HUES6 (cell line): ENCODE results near the gene CLIP1.
"Not testable (repeated sequence)": the region's sequence is repeated elsewhere in the genome, so short reads cannot be mapped to it uniquely, and the experiment has no call there.

Experiments
- H3K27ac ChIP-seq: 2 replicates; pipeline ENCODE4 v1.7.0; 2013; ENCODE audit warnings: low read depth, mild to moderate bottlenecking, low read length, inconsistent platforms
- H3K27me3 ChIP-seq: 2 replicates; pipeline ENCODE4 v1.6.1; 2013; ENCODE audit warnings: low read length; ENCODE audit not compliant: control insufficient read depth, insufficient read depth
- H3K36me3 ChIP-seq: 2 replicates; pipeline ENCODE4 v1.6.1; 2013; ENCODE audit warnings: low read length; ENCODE audit not compliant: control insufficient read depth, insufficient read depth
- H3K4me1 ChIP-seq: 2 replicates; pipeline ENCODE4 v1.6.1; 2013; ENCODE audit warnings: low read length; ENCODE audit not compliant: control insufficient read depth, insufficient read depth
- H3K4me3 ChIP-seq: 2 replicates; pipeline ENCODE4 v1.5.1; 2013; ENCODE audit warnings: low read depth, low read length
- H3K9ac ChIP-seq: one replicate; pipeline ENCODE4 v1.6.1; 2013; ENCODE audit warnings: mild to moderate bottlenecking, low read length
- H3K9me3 ChIP-seq: 2 replicates; pipeline ENCODE4 v1.6.1; 2013; ENCODE audit warnings: low read depth, low read length; ENCODE audit not compliant: control insufficient read depth, insufficient read depth

The CLIP1 gene

DNA sequence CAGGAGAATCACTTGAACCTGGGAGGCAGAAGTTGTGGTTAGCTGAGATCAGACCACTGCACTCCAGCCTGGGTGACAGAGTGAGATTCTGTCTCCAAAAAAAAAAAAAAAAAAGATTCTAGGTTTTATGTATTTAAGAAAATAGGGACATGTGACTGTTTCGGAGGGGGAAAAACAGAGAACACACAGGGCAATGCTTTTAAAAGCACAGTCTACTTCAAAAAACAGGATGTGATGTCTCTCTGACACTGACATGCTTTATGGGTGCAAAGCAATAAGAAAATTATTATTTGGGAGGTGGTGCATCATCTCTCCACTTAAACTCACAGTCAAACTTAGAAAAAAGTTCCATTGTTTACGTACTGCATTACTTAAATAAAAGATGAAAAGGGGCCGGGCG, 28.7 kb downstream of the CLIP1 start:
- H3K9ac ChIP-seq, result no peak overlapping the region
- no peak overlapping the region for H3K4me3 ChIP-seq
- H3K27me3 ChIP-seq, result no peaks in the 10 kb centered on the region
- H3K4me1 ChIP-seq, result no peaks in the 10 kb centered on the region; the same call in 1 of the 2 replicates
- H3K9me3 ChIP-seq, result no peaks in the 10 kb centered on the region
- H3K36me3 ChIP-seq, result no peaks in the 10 kb centered on the region
- H3K27ac ChIP-seq, result no peak overlapping the region

DNA sequence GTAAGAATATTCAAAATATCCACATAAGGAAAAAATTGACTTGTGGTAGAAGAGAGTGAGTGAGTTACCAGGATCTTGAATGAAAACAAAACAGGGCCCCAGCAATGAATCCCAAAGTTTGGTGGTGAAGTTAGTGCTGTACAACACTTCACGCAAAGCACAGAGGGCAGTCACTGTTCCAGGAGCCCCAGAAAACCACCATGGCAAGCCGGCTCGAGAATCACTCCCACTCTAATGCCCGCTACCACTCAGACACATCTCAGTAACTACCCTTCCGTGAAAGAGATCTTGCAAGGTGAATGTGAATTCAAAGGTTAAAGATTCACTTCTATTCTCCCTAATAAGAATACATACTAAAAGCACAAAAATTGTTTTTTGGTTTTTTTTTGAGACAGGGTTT, 30.1 kb downstream of the CLIP1 start:
- H3K4me1 ChIP-seq, result no peaks in the 10 kb centered on the region
- H3K9me3 ChIP-seq, result no peaks in the 10 kb centered on the region

DNA sequence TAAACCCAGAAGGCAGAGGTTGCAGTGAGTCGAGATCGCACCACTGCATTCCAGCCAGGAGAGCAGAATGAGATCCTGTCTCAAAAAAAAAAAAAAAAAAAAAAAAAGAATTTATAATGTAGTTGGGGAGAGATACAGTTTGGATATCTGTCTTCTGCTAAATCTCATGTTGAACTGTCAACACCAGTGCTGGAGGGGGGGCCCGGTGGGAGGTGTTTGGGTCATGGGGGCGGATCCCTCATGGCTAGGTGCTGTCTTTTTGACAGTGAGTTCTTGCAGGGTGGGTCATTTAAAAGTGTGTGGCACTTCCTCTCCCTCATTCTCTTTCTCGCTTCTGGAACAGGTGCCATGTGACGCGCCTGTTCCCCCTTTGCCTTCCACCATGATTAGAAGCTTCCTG, 32.8 kb downstream of the CLIP1 start:
- no peaks in the 10 kb centered on the region for H3K9me3 ChIP-seq
- H3K4me1 ChIP-seq, result peaks cover 9% of the 10 kb centered on the region
- H3K27me3 ChIP-seq, result no peaks in the 10 kb centered on the region
- no peaks in the 10 kb centered on the region for H3K36me3 ChIP-seq
- no peak overlapping the region for H3K27ac ChIP-seq
- no peak overlapping the region for H3K9ac ChIP-seq
- H3K4me3 ChIP-seq, result no peak overlapping the region

More for the DNA sequence above, 30.1 kb downstream of the CLIP1 start:
- Histone ChIP-seq H3K36me3 (no peaks in the 10 kb centered on the region), H3K27me3 (no peaks in the 10 kb centered on the region), H3K27ac (no peak overlapping the region), H3K9ac (no peak overlapping the region), H3K4me3 (no peak overlapping the region)

GRCh38 chr12:122387887-122388286, 34.6 kb downstream of the CLIP1 start:
- no peak overlapping the region for H3K27ac ChIP-seq
- no peak overlapping the region for H3K9ac ChIP-seq
- H3K4me1 ChIP-seq, result peaks cover 9% of the 10 kb centered on the region
- no peak overlapping the region for H3K4me3 ChIP-seq
- no peaks in the 10 kb centered on the region for H3K9me3 ChIP-seq
- H3K36me3 ChIP-seq, result no peaks in the 10 kb centered on the region
- no peaks in the 10 kb centered on the region for H3K27me3 ChIP-seq

DNA sequence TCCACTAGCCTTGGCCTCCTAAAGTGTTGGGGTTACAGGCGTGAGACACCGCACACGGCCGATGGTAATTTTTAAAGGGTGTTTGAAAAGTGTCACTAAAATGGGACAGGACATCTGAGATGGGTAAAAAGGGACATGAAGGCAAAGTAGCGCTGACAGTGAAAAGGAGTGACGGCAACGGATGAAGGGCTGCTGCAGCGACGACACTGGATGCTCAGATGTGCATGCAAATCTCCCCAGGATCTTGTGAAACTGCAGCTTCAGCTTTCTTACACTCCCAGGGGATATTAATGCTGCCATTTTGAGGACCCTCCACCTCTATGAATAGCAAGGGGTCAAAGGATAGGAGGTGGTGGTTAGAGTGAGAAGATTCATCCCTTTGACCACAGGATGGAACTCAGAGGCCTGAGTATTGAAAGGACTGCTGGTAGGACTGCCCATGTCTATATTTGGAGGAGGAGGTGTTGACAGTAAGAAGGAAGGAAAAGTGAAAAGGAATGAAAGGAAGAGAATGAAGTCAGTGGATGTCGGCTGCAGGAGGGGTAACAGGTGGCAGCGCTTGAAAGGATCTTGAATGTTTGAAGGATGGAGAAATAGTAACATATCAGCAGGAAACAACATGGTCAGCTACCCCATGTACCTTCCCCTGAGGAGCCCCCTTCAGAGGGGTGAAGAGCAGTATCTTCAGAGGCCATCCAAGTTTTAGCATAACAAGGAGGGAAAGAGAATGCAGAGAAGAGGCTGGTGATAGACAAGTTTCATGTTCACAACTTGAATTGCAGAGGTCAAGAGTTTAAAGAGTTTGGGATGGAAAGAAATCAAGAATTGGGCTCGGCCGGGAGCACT, 37.1 kb downstream of the CLIP1 start:
- Histone ChIP-seq H3K27me3 (no peaks in the 10 kb centered on the region), H3K36me3 (no peaks in the 10 kb centered on the region), H3K9me3 (no peaks in the 10 kb centered on the region), H3K4me1 (peaks cover 9% of the 10 kb centered on the region), H3K4me3 (no peak overlapping the region), H3K9ac (no peak overlapping the region), H3K27ac (no peak overlapping the region)

DNA sequence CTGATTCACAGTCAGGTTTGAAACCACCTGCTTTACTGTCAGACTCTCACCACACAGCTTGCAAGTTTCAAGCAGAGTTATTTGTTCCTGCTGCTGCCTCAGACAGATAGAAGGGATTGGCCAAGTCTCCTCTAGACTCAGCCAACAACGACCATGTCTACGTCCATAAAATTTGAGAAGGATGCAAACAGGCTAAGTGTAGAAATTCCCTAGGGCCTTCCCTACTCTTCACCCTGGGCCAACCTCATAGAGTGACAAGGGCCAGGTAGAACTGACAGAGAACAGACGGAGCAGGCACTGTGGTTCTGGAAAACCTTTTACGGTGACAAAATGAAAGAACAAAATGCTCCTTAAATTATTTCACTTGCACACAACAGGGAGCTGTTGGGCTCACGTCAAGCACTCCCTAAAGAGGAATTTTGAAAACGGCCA, 39.5 kb downstream of the CLIP1 start:
- Histone ChIP-seq H3K27me3 (no peaks in the 10 kb centered on the region), H3K27ac (0 out of 2 replicates have a peak overlapping the region, but pooled peaks have one; percentile 30), H3K9me3 (no peaks in the 10 kb centered on the region), H3K9ac (no peak overlapping the region), H3K4me1 (peaks cover 9% of the 10 kb centered on the region), H3K4me3 (no peak overlapping the region), H3K36me3 (peaks cover 6% of the 10 kb centered on the region)

- Histone ChIP-seq H3K9me3 (no peaks in the 10 kb centered on the region), H3K4me1 (peaks cover 9% of the 10 kb centered on the region), H3K27ac (no peak overlapping the region), H3K4me3 (no peak overlapping the region), H3K9ac (no peak overlapping the region), H3K36me3 (peaks cover 16% of the 10 kb centered on the region), H3K27me3 (no peaks in the 10 kb centered on the region)
These were observed 41.4 kb downstream of the CLIP1 start for GRCh38 chr12:122381021-122381420.

- H3K9me3 ChIP-seq, H3K9ac ChIP-seq, H3K27me3 ChIP-seq, H3K4me1 ChIP-seq, H3K4me3 ChIP-seq, H3K27ac ChIP-seq: not testable (repeated sequence)
- H3K36me3 ChIP-seq, result peaks cover 16% of the 10 kb centered on the region
These were observed 45.7 kb downstream of the CLIP1 start for GRCh38 chr12:122376751-122377150.

- Histone ChIP-seq H3K9ac (no peak overlapping the region), H3K27ac (no peak overlapping the region), H3K36me3 (peaks cover 16% of the 10 kb centered on the region), H3K9me3 (no peaks in the 10 kb centered on the region), H3K27me3 (no peaks in the 10 kb centered on the region), H3K4me1 (no peaks in the 10 kb centered on the region), H3K4me3 (no peak overlapping the region)
These were observed 47.8 kb downstream of the CLIP1 start for GRCh38 chr12:122374707-122375106.

- no peaks in the 10 kb centered on the region for H3K9me3 ChIP-seq
- H3K27ac ChIP-seq, result no peak overlapping the region
- no peaks in the 10 kb centered on the region; the same call in 1 of the 2 replicates for H3K36me3 ChIP-seq
- H3K27me3 ChIP-seq, result no peaks in the 10 kb centered on the region
- no peak overlapping the region for H3K4me3 ChIP-seq
- H3K9ac ChIP-seq, result no peak overlapping the region
- H3K4me1 ChIP-seq, result peaks cover 12% of the 10 kb centered on the region
These were observed 50.9 kb downstream of the CLIP1 start for GRCh38 chr12:122371475-122372045.

GRCh38 chr12:122368361-122369073, 54.0 kb downstream of the CLIP1 start:
- Histone ChIP-seq H3K36me3 (no peaks in the 10 kb centered on the region), H3K4me3 (no peak overlapping the region), H3K4me1 (peaks cover 14% of the 10 kb centered on the region), H3K9ac (no peak overlapping the region), H3K27ac (peak overlapping the region; percentile 94; the same call in 1 of the 2 replicates), H3K9me3 (no peaks in the 10 kb centered on the region), H3K27me3 (no peaks in the 10 kb centered on the region)
